HepG2 (cell line): ENCODE measurements around the gene SPRY1. TPM values are rescaled to one million over a fixed set of nuclear protein-coding genes. Genes with fewer than 3 reads are reported as not detected.

Experiments used
- ATF7 ChIP-seq, 2 experiments: fragments of 450-650 bp in 1 of 2; sonication (generic) in 1 of 2; formaldehyde crosslinking in 1 of 2; IDR thresholded peaks; 2 replicates each; pipeline versions ENCODE4 v1.4.0 to v1.6.1; 2016 to 2020; ENCODE audit warnings: antibody characterized with exemption in 1 of 2, mild to moderate bottlenecking in 1 of 2, missing genetic modification reagents in 1 of 2
- BRD4 ChIP-seq: sonication (generic); formaldehyde crosslinking; IDR thresholded peaks from 2 replicates; pipeline ENCODE4 v1.4.0; 2020; ENCODE audit warnings: missing genetic modification reagents
- FOXM1 ChIP-seq: sonication (generic); formaldehyde crosslinking; IDR thresholded peaks from 2 replicates; pipeline ENCODE4 v1.5.0; 2020; ENCODE audit warnings: missing genetic modification reagents
- GTF3A ChIP-seq: sonication (generic); formaldehyde crosslinking; conservative IDR thresholded peaks from 2 replicates; pipeline ENCODE4 v1.4.0; 2020; ENCODE audit warnings: mild to moderate bottlenecking, missing genetic modification reagents
- HIVEP1 ChIP-seq: sonication (generic); formaldehyde crosslinking; IDR thresholded peaks from 2 replicates; pipeline ENCODE4 v1.4.0; 2020; ENCODE audit warnings: mild to moderate bottlenecking, missing genetic modification reagents
- KLF11 ChIP-seq: IDR thresholded peaks from 2 replicates; pipeline ENCODE4 v1.6.1; 2016; ENCODE audit warnings: missing compliant biosample characterization
- KLF6 ChIP-seq: IDR thresholded peaks from 2 replicates; pipeline ENCODE4 v1.8.0; 2016; ENCODE audit warnings: missing biosample characterization, missing genetic modification reagents
- KLF9 ChIP-seq: IDR thresholded peaks from 2 replicates; pipeline ENCODE4 v1.6.1; 2016; ENCODE audit warnings: low read depth
- MIER3 ChIP-seq: IDR thresholded peaks from 2 replicates; pipeline ENCODE4 v1.6.1; 2016; ENCODE audit warnings: missing compliant biosample characterization, borderline replicate concordance
- NBN ChIP-seq: fragments of 450-650 bp; conservative IDR thresholded peaks from 2 replicates; pipeline ENCODE4 v1.6.1; 2017
- NFYB ChIP-seq: sonication (generic); formaldehyde crosslinking; IDR thresholded peaks from 2 replicates; pipeline ENCODE4 v1.4.0; 2020; ENCODE audit warnings: missing genetic modification reagents
- NR1H2 ChIP-seq: sonication (generic); formaldehyde crosslinking; IDR thresholded peaks from 2 replicates; pipeline ENCODE4 v1.8.1; 2022; ENCODE audit warnings: low read depth, missing genetic modification reagents, borderline replicate concordance
- SNAI1 ChIP-seq: sonication (generic); formaldehyde crosslinking; IDR thresholded peaks from 2 replicates; pipeline ENCODE4 v1.5.0; 2020; ENCODE audit warnings: mild to moderate bottlenecking, missing genetic modification reagents, borderline replicate concordance
- SRF ChIP-seq: IDR thresholded peaks from 2 replicates; pipeline ENCODE4 v1.6.1; 2011; ENCODE audit warnings: mild to moderate bottlenecking, low read depth, low read length, moderate library complexity
- SRSF4 ChIP-seq: fragments of 200-400 bp; formaldehyde crosslinking; IDR thresholded peaks from one replicate; pipeline ENCODE4 v1.6.1; 2018; ENCODE audit warnings: mild to moderate bottlenecking, low read depth, low read length, moderate library complexity; ENCODE audit not compliant: poor library complexity, severe bottlenecking
- TCF7 ChIP-seq: sonication (generic); IDR thresholded peaks from 2 replicates; pipeline ENCODE4 v1.6.1; 2016; ENCODE audit warnings: antibody characterized with exemption, low read depth
- TCF7L2 ChIP-seq: IDR thresholded peaks from 2 replicates; pipeline ENCODE4 v1.6.1; 2011; ENCODE audit warnings: mild to moderate bottlenecking, low read depth, low read length, moderate library complexity
- THAP11 ChIP-seq: IDR thresholded peaks from 2 replicates; pipeline ENCODE4 v1.6.1; 2016; ENCODE audit warnings: missing biosample characterization, missing genetic modification reagents
- TRIM22 ChIP-seq: fragments of 450-650 bp; IDR thresholded peaks from 2 replicates; pipeline ENCODE4 v1.6.1; 2017
- ZBTB14 ChIP-seq: sonication (generic); formaldehyde crosslinking; IDR thresholded peaks from 2 replicates; pipeline ENCODE4 v1.4.0; 2020; ENCODE audit warnings: missing genetic modification reagents
- ZBTB49 ChIP-seq: sonication (generic); formaldehyde crosslinking; IDR thresholded peaks from 2 replicates; pipeline ENCODE4 v1.4.0; 2020; ENCODE audit warnings: missing genetic modification reagents, borderline replicate concordance
- ZHX1 ChIP-seq: sonication (generic); formaldehyde crosslinking; IDR thresholded peaks from 2 replicates; pipeline ENCODE4 v1.8.1; 2022; ENCODE audit warnings: low read depth, mild to moderate bottlenecking, missing genetic modification reagents
- ZNF34 ChIP-seq: sonication (generic); formaldehyde crosslinking; IDR thresholded peaks from 2 replicates; pipeline ENCODE4 v1.4.0; 2020; ENCODE audit warnings: mild to moderate bottlenecking, missing genetic modification reagents, borderline replicate concordance
- ZNF652 ChIP-seq: IDR thresholded peaks from 2 replicates; pipeline ENCODE4 v1.6.1; 2016; ENCODE audit warnings: low read depth, borderline replicate concordance
- ZNF674 ChIP-seq: sonication (generic); formaldehyde crosslinking; IDR thresholded peaks from 2 replicates; pipeline ENCODE4 v1.5.0; 2020; ENCODE audit warnings: low read depth, mild to moderate bottlenecking, missing genetic modification reagents
- ZNF713 ChIP-seq: sonication (generic); formaldehyde crosslinking; IDR thresholded peaks from 2 replicates; pipeline ENCODE4 v1.4.0; 2020; ENCODE audit warnings: mild to moderate bottlenecking, missing genetic modification reagents
- polyA plus RNA-seq, 8 experiments: library from polyadenylated mRNA; depleted of rRNA in 3 of 8; stranded (reverse) in 7 of 8; unstranded in 1 of 8; fragments of >200 nt; fragmentation: Illumina TruSeq in 4 of 8; extraction: Trizol in 4 of 8; gene quantifications; 2 replicates each; pipeline versions ENCODE4 v1.2.1 to v1.2.3, GENCODE V29; 2011 to 2016; ENCODE audit warnings: low read depth in 4 of 8, missing spikeins in 1 of 8, mixed read lengths in 1 of 8; ENCODE audit not compliant: insufficient read depth in 1 of 8
- total RNA-seq, 5 experiments: library from RNA; depleted of rRNA; stranded (reverse); fragments of >200 nt; fragmentation: Illumina TruSeq; extraction: Trizol; gene quantifications; 2 replicates each; pipeline ENCODE4 v1.2.3, GENCODE V29; 2016; ENCODE audit warnings: low read depth in 1 of 5

The SPRY1 gene
- total and polyA plus RNA-seq, 2 of the 13 experiments (the other 11 are each of a cell fraction or from before 2014, with no cell fraction given): 24.7 to 33.4 TPM

- TF ChIP-seq TRIM22 (no peak), MIER3 (CRISPR knock-in tag) (0 out of 2 replicates have a peak, but pooled peaks have one; percentile 35), KLF11 (CRISPR knock-in tag) (no peak; the same call in 1 of the 2 replicates), ZHX1 (no peak), KLF9 (CRISPR knock-in tag) (no peak), SRF (no peak), ZNF713 (CRISPR knock-in tag) (no peak), NBN (no peak), ZBTB49 (no peak), ZNF34 (CRISPR knock-in tag) (no peak), KLF6 (CRISPR knock-in tag) (no peak), ATF7 (IDR thresholded peaks at IDR 0.05) (no peak), ATF7 (CRISPR knock-in tag; IDR thresholded peaks at IDR 0.05) (no peak), TCF7 (peak; percentile 79), GTF3A (CRISPR knock-in tag) (no peak), ZBTB14 (no peak), TCF7L2 (no peak), ZNF674 (no peak), BRD4 (CRISPR knock-in tag) (no peak), THAP11 (CRISPR knock-in tag) (peak; percentile 36; the same call in 1 of the 2 replicates), SNAI1 (CRISPR knock-in tag) (no peak), ZNF652 (CRISPR knock-in tag) (no peak), SRSF4 (no peak), FOXM1 (CRISPR knock-in tag) (no peak), HIVEP1 (no peak), NR1H2 (CRISPR knock-in tag) (no peak), NFYB (CRISPR knock-in tag) (no peak)
These were observed 19.4 kb downstream of the SPRY1 start (continued) for GRCh38 chr4:123415977-123416376.
